Esophagus squamous epithelium (tissue), 4 donors: ENCODE measurements around the gene EMD.

Experiments
- POLR2A ChIP-seq, 4 donors: fragments of 450-650 bp; IDR thresholded peaks; one replicate each; pipeline ENCODE4 v1.6.1; 2017; ENCODE audit warnings: antibody characterized with exemption in 4 of 4, mild to moderate bottlenecking in 4 of 4, moderate library complexity in 3 of 4
- TF ChIP-seq, protein P1 (sequence below), 6 experiments: fragments of 450-650 bp in 4 of 6; fragments of 200-600 bp in 2 of 6; sonication (generic) in 2 of 6; IDR thresholded peaks; one replicate each; pipeline ENCODE4 v1.5.1; 2016 to 2019; ENCODE audit warnings: antibody characterized with exemption in 6 of 6, mild to moderate bottlenecking in 4 of 6, moderate library complexity in 4 of 6

DNA sequence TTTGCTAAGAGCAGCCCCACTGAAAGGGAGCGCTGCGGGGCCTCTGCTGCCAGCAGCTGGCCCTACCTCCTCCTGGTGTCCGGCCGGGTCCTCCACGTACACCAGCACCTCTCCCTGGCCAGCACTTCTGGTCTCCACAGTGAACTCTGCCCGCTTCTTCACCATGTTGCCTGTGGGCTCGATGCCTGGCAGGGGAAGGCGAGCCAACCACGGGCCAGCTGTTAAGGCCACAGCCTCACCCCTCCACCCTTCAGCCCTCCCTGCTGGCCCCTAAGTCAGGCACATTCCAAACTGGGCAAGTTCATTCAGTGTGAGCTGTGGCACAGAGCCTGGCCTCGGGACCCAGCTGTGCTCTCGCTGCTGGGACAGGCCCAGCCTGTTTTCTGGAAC is 12.4 kb upstream of the EMD start:
- TF ChIP-seq, protein P1, sequence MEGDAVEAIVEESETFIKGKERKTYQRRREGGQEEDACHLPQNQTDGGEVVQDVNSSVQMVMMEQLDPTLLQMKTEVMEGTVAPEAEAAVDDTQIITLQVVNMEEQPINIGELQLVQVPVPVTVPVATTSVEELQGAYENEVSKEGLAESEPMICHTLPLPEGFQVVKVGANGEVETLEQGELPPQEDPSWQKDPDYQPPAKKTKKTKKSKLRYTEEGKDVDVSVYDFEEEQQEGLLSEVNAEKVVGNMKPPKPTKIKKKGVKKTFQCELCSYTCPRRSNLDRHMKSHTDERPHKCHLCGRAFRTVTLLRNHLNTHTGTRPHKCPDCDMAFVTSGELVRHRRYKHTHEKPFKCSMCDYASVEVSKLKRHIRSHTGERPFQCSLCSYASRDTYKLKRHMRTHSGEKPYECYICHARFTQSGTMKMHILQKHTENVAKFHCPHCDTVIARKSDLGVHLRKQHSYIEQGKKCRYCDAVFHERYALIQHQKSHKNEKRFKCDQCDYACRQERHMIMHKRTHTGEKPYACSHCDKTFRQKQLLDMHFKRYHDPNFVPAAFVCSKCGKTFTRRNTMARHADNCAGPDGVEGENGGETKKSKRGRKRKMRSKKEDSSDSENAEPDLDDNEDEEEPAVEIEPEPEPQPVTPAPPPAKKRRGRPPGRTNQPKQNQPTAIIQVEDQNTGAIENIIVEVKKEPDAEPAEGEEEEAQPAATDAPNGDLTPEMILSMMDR (IDR thresholded peaks at IDR 0.05): no peak
- no peak for TF ChIP-seq POLR2A (IDR thresholded peaks at IDR 0.05)
